NCI-H2196 treated with DMSO at 0.1 percent for 48 hours (cell line): Measurements from ENCODE around the gene GPRC5D.

Source experiments
- DNase-seq: peaks from one replicate; lab custom pipeline; 2025; ENCODE audit not compliant: unreplicated experiment; lab: John Stamatoyannopoulos, UW

The GPRC5D gene

GRCh38 chr12:12952036-12952435, at the start of gene GPRC5D:
Gene GPRC5D (minus strand): TSS chr12:12952170. CDS start chr12:12950384, 1,786 bp downstream.
- DNase-seq, result no peak

- no peak for DNase-seq
These were observed 49.7 kb upstream of the GPRC5D start for GRCh38 chr12:13001775-13002040.

GRCh38 chr12:13000925-13001774, 49.2 kb upstream of the GPRC5D start:
- no peak for DNase-seq

GRCh38 chr12:13000616-13000924, 48.6 kb upstream of the GPRC5D start:
- DNase-seq, result no peak

- DNase-seq, result peak; percentile 62
These were observed 48.1 kb upstream of the GPRC5D start, which contains the start of gene HEBP1 for GRCh38 chr12:12999959-13000615. Gene HEBP1 (minus strand): TSS chr12:13000265. CDS start chr12:13000114, 151 bp downstream.

GRCh38 chr12:12999271-12999958, 47.4 kb upstream of the GPRC5D start:
- no peak for DNase-seq

GRCh38 chr12:12998248-12998647, 46.3 kb upstream of the GPRC5D start:
- DNase-seq, result no peak

- no peak for DNase-seq
These were observed 45.8 kb upstream of the GPRC5D start for GRCh38 chr12:12997734-12998133.

GRCh38 chr12:12997156-12997555, 45.2 kb upstream of the GPRC5D start:
- no peak for DNase-seq

GRCh38 chr12:12996209-12996608, 44.2 kb upstream of the GPRC5D start:
- DNase-seq, result no peak

- no peak for DNase-seq
These were observed 43.1 kb upstream of the GPRC5D start for GRCh38 chr12:12995088-12995487.

GRCh38 chr12:12993367-12993766, 41.4 kb upstream of the GPRC5D start:
- DNase-seq, result no peak

- no peak for DNase-seq
These were observed 40.6 kb upstream of the GPRC5D start for GRCh38 chr12:12992418-12993130.

GRCh38 chr12:12990700-12991468, 38.9 kb upstream of the GPRC5D start:
- no peak for DNase-seq

- DNase-seq, result no peak
These were observed 35.5 kb upstream of the GPRC5D start for GRCh38 chr12:12987421-12987820.

GRCh38 chr12:12986775-12987331, 34.9 kb upstream of the GPRC5D start:
- no peak for DNase-seq

- no peak for DNase-seq
These were observed 33.9 kb upstream of the GPRC5D start for GRCh38 chr12:12985817-12986408.

GRCh38 chr12:12984149-12984548, 32.2 kb upstream of the GPRC5D start:
- no peak for DNase-seq

GRCh38 chr12:12983420-12984035, 31.6 kb upstream of the GPRC5D start:
- no peak for DNase-seq

- DNase-seq, result no peak
These were observed 30.4 kb upstream of the GPRC5D start for GRCh38 chr12:12982331-12982730.
